GM19452 (cell line): ENCODE results near the gene ECI1.
"Not testable (repeated sequence)": the region's sequence is repeated elsewhere in the genome, so short reads cannot be mapped to it uniquely, and the experiment has no call there.

Source experiments
- ATAC-seq: cut with Tn5 transposase; IDR thresholded peaks from one replicate; pipeline ENCODE4 v1.9.1; 2021; ENCODE audit not compliant: unreplicated experiment

The ECI1 gene

GRCh38 chr16:2280461-2280860 is 29.1 kb upstream of the ECI1 start:
- no peak for ATAC-seq

GRCh38 chr16:2278956-2279800 is 27.8 kb upstream of the ECI1 start:
- no peak for ATAC-seq

- ATAC-seq: no peak
Observed at GRCh38 chr16:2278272-2278608, 26.9 kb upstream of the ECI1 start.

GRCh38 chr16:2277466-2278271 is 26.3 kb upstream of the ECI1 start:
- no peak for ATAC-seq

GRCh38 chr16:2276368-2277195 is 25.2 kb upstream of the ECI1 start:
- no peak for ATAC-seq

GRCh38 chr16:2275476-2276367 is 24.3 kb upstream of the ECI1 start:
- ATAC-seq: no peak

GRCh38 chr16:2273931-2274330 is 22.5 kb upstream of the ECI1 start:
- no peak for ATAC-seq

GRCh38 chr16:2273484-2273883 is 22.1 kb upstream of the ECI1 start:
- ATAC-seq: no peak

- ATAC-seq: no peak
Observed at GRCh38 chr16:2271848-2272461, 20.6 kb upstream of the ECI1 start.

- no peak for ATAC-seq
Observed at GRCh38 chr16:2270588-2271470, 19.4 kb upstream of the ECI1 start.

GRCh38 chr16:2270070-2270462 is 18.7 kb upstream of the ECI1 start:
- no peak for ATAC-seq

- ATAC-seq: peak; percentile 78
Observed at GRCh38 chr16:2267913-2268666, 16.7 kb upstream of the ECI1 start, which contains the start of gene RNPS1. Gene RNPS1, minus strand, starts transcription at chr16:2268126. Its CDS starts 3,483 bp downstream, at chr16:2264643.

GRCh38 chr16:2267505-2267912 is 16.1 kb upstream of the ECI1 start:
- peak; percentile 47 for ATAC-seq

- not testable (repeated sequence) for ATAC-seq
Observed at GRCh38 chr16:2266887-2267286, 15.5 kb upstream of the ECI1 start.

- not testable (repeated sequence) for ATAC-seq
Observed at GRCh38 chr16:2263026-2263425, 11.6 kb upstream of the ECI1 start.

GRCh38 chr16:2260250-2260649 is 8.9 kb upstream of the ECI1 start:
- ATAC-seq: no peak

- ATAC-seq: not testable (repeated sequence)
Observed at GRCh38 chr16:2258530-2258929, 7.1 kb upstream of the ECI1 start.

GRCh38 chr16:2257726-2258125 is 6.3 kb upstream of the ECI1 start:
- ATAC-seq: no peak
